Measurements from ENCODE around the gene NLRP4.

Gene NLRP4

GRCh38 chr19:55836340-55836739, at the start of gene NLRP4:
Gene NLRP4 (plus strand): TSS chr19:55836540. CDS start chr19:55852081, 15,541 bp downstream.
- no peak for DNase-seq

GRCh38 chr19:55795021-55795420, 41.3 kb upstream of the NLRP4 start:
- no peak for DNase-seq

GRCh38 chr19:55801416-55801815, 34.9 kb upstream of the NLRP4 start:
- no peak for DNase-seq

GRCh38 chr19:55802281-55802680, 34.1 kb upstream of the NLRP4 start:
- no peak for DNase-seq

GRCh38 chr19:55809381-55810058, 26.8 kb upstream of the NLRP4 start:
- DNase-seq = peak; percentile 49

GRCh38 chr19:55811340-55811739, 25.0 kb upstream of the NLRP4 start:
- no peak for DNase-seq

- DNase-seq = no peak
These were observed 23.9 kb upstream of the NLRP4 start for GRCh38 chr19:55812449-55812848.

- no peak for DNase-seq
These were observed 22.4 kb upstream of the NLRP4 start for GRCh38 chr19:55813906-55814305.

- DNase-seq = no peak
These were observed 16.3 kb upstream of the NLRP4 start for GRCh38 chr19:55820037-55820436.

GRCh38 chr19:55830656-55831055, 5.7 kb upstream of the NLRP4 start:
- no peak for DNase-seq

- DNase-seq = no peak
These were observed 4.5 kb upstream of the NLRP4 start, which contains the start of gene NLRP11 for GRCh38 chr19:55831846-55832245. Gene NLRP11 (minus strand): TSS chr19:55831999. CDS start chr19:55818174, 13,825 bp downstream.

- no peak for DNase-seq
These were observed 3.7 kb upstream of the NLRP4 start for GRCh38 chr19:55832676-55833075.

GRCh38 chr19:55838251-55838650, 1.9 kb downstream of the NLRP4 start:
- DNase-seq = no peak

- DNase-seq = no peak
These were observed 2.6 kb downstream of the NLRP4 start for GRCh38 chr19:55838906-55839305.

GRCh38 chr19:55855160-55855559, 18.8 kb downstream of the NLRP4 start:
- DNase-seq = no peak

- no peak for DNase-seq
These were observed 20.8 kb downstream of the NLRP4 start for GRCh38 chr19:55857149-55857548.

GRCh38 chr19:55857974-55858373, 21.6 kb downstream of the NLRP4 start:
- DNase-seq = no peak

- DNase-seq = no peak
These were observed 22.1 kb downstream of the NLRP4 start for GRCh38 chr19:55858401-55858800.

- no peak for DNase-seq
These were observed 22.6 kb downstream of the NLRP4 start for GRCh38 chr19:55858969-55859368.

GRCh38 chr19:55866521-55866920, 30.2 kb downstream of the NLRP4 start:
- no peak for DNase-seq

- no peak for DNase-seq
These were observed 30.8 kb downstream of the NLRP4 start for GRCh38 chr19:55867101-55867500.

- no peak for DNase-seq
These were observed 34.4 kb downstream of the NLRP4 start for GRCh38 chr19:55870736-55871135.

- no peak for DNase-seq
These were observed 40.9 kb downstream of the NLRP4 start for GRCh38 chr19:55877211-55877610.

- DNase-seq = no peak
These were observed 46.3 kb downstream of the NLRP4 start for GRCh38 chr19:55882626-55883025.

GRCh38 chr19:55898911-55899310, 62.6 kb downstream of the NLRP4 start:
- DNase-seq = no peak
